Testis (tissue), 3 donors: ENCODE data around the gene EDC4. TPM values are rescaled to one million over a fixed set of nuclear protein-coding genes. Genes with fewer than 3 reads are reported as not detected.

Source experiments
- DNase-seq: peaks from one replicate; pipeline ENCODE4 v3.0.0-alpha.2; 2019
- H3K27ac ChIP-seq, 2 donors: fragments of 200-600 bp; sonication (generic); one replicate each; pipeline ENCODE4 v1.5.1; 2019
- H3K27me3 ChIP-seq: fragments of 200-600 bp; sonication (generic); one replicate; pipeline ENCODE4 v1.5.1; 2019
- H3K36me3 ChIP-seq: fragments of 200-600 bp; sonication (generic); one replicate; pipeline ENCODE4 v1.5.1; 2017; ENCODE audit warnings: low read depth; ENCODE audit errors: missing control alignments
- H3K4me1 ChIP-seq: fragments of 200-600 bp; sonication (generic); one replicate; pipeline ENCODE4 v1.5.1; 2019
- H3K4me3 ChIP-seq, 2 donors: fragments of 200-600 bp; sonication (generic); one replicate each; pipeline ENCODE4 v1.5.1; 2017 to 2019
- H3K9me3 ChIP-seq: fragments of 200-600 bp; sonication (generic); one replicate; pipeline ENCODE4 v1.5.1; 2017
- CTCF ChIP-seq, 3 experiments: fragments of 450-650 bp in 2 of 3; fragments of 200-600 bp in 1 of 3; sonication (generic) in 1 of 3; IDR thresholded peaks; one replicate each; pipeline ENCODE4 v1.5.1; 2016 to 2019; ENCODE audit warnings: antibody characterized with exemption in 3 of 3, mild to moderate bottlenecking in 2 of 3, moderate library complexity in 1 of 3
- POLR2A ChIP-seq: fragments of 450-650 bp; IDR thresholded peaks from one replicate; pipeline ENCODE4 v1.6.1; 2017; ENCODE audit warnings: antibody characterized with exemption, mild to moderate bottlenecking, moderate library complexity
- WGBS, 2 donors: methylation state at CpG; one replicate each; pipeline ENCODE4 v1.1.5; 2018; 5-methylcytosine and 5-hydroxymethylcytosine counted together
- intact Hi-C: fragments of 100-400 bp; cut with DNase I; formaldehyde crosslinking; loops from one replicate; pipeline ENCODE4 v1.15.1; 2023; ENCODE audit warnings: low total_unique reads
- polyA plus RNA-seq: library from polyadenylated mRNA; stranded (reverse); fragments of 350-450 nt; fragmentation: Illumina TruSeq; extraction: RNeasy Lipid Tissue Mini Kit (QIAGEN cat#74804); gene quantifications from one replicate; pipeline ENCODE4 v1.2.3, GENCODE V29; 2014; ENCODE audit warnings: low read depth, low replicate concordance; ENCODE audit not compliant: insufficient read depth
- total RNA-seq, 2 donors: library from RNA; depleted of rRNA; stranded (reverse); fragments of >200 nt; gene quantifications; one replicate each; pipeline ENCODE4 v1.2.3, GENCODE V29; 2016

Gene EDC4
- total and polyA plus RNA-seq, 3 donors from 2014 or later = 96.7 to 107 (median 106) TPM

DNA sequence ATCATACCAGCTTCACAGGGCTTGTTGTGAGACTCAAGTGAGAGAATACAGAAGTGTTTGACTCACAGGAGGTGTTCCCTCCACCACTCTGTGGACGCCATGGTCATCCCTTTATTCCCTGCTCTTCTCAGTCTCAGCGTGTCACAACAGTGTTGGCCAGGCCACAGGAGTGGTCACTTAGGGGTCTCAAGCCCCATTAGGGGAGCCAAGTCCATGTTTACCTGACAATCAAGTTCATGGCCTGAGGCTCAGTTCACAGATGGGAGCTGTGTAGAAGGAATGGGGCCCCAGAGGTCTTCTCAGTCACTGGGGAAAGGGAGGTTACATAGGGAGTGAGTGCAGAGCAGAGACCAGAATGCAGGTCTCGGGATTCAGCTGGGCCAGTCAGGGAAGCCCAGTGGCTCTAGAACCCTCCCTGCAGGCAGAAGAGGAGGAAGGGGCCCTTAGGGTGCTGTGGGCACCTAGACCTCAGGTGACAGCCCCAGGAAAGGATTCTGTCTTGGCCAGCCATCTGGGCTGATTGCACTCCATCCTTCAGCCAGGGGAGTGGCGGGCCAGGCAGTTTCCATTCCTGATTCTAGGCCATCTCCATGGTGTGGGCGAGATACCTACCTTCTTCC, 15.8 kb upstream of the EDC4 start:
- Histone ChIP-seq H3K36me3 (no peaks in the 10 kb centered on the region), H3K27ac (peak overlapping the region in 1 of 2 donors; percentile 37), H3K4me1 (peaks cover 28% of the 10 kb centered on the region), H3K4me3 (no peak overlapping the region), H3K27me3 (no peaks in the 10 kb centered on the region), H3K9me3 (no peaks in the 10 kb centered on the region)
- intact Hi-C loops = no loop called here
- TF ChIP-seq CTCF (IDR thresholded peaks at IDR 0.05) (no peak), POLR2A (no peak)
- DNase-seq = no peak
- WGBS, 2 donors = 84 to 89% methylated on average over 5 of the region's 5 CpGs

DNA sequence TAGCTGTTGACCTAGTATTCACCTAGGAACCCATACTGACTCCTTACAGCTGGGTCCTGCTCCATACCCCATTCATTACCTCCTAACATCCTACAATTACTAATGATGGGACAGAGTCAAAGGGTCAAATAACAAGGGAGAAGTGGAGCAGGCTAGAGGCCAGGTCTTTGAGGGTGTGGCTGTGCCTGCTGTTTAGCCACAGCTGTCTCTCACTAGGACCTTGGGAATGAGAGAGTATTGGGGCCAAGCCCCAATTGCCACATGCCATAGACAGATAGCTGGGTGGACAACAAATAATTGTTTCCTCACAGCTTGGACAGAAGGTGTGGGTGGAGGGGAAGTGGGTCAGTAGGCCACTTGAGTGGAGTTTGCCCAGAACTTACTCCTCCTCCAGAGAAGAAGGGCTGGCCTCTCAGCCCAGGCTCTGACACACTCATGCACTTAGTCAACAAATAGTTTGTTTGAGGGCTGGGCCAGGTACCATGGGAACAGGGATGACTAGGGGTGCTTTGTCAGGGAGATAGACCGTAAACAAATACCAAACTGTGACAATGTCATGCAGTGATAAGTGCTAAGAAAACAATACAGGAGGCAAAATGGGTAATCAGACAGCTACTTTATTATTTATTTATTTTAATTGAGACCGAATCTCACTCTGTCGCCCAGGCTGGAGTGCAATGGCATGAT, 15.2 kb upstream of the EDC4 start:
- whole genome bisulfite sequencing, 2 donors = 57 to 58% methylated on average over 3 of the region's 3 CpGs
- H3K4me3 ChIP-seq = no peak overlapping the region
- H3K4me1 ChIP-seq = peaks cover 33% of the 10 kb centered on the region
- H3K36me3 ChIP-seq = no peaks in the 10 kb centered on the region
- H3K9me3 ChIP-seq = no peaks in the 10 kb centered on the region
- intact Hi-C loops = no loop called here
- H3K27me3 ChIP-seq = no peaks in the 10 kb centered on the region
- peak; percentile 60 for DNase-seq
- H3K27ac ChIP-seq = peak overlapping the region in 1 of 2 donors; percentile 37
- no peak for TF ChIP-seq CTCF (IDR thresholded peaks at IDR 0.05)
- TF ChIP-seq POLR2A = no peak

GRCh38 chr16:67858500-67858899, 14.4 kb upstream of the EDC4 start:
- TF ChIP-seq POLR2A (no peak), CTCF (IDR thresholded peaks at IDR 0.05) (no peak)
- DNase-seq = no peak
- intact Hi-C loops = no loop called here
- Histone ChIP-seq H3K36me3 (no peaks in the 10 kb centered on the region), H3K4me1 (peaks cover 40% of the 10 kb centered on the region), H3K27me3 (no peaks in the 10 kb centered on the region), H3K4me3 (no peak overlapping the region), H3K9me3 (no peaks in the 10 kb centered on the region), H3K27ac (peak overlapping the region in 1 of 2 donors; percentile 3)
- 72 to 74% methylated on average over 4 of the region's 4 CpGs for WGBS, 2 donors

- H3K9me3 ChIP-seq = no peaks in the 10 kb centered on the region
- DNase-seq = no peak
- H3K36me3 ChIP-seq = no peaks in the 10 kb centered on the region
- no peak overlapping the region for H3K27ac ChIP-seq
- no peak overlapping the region for H3K4me3 ChIP-seq
- WGBS, 2 donors = 80 to 81% methylated on average over 2 to 8 of the region's 8 CpGs
- H3K27me3 ChIP-seq = no peaks in the 10 kb centered on the region
- intact Hi-C loops = no loop called here
- H3K4me1 ChIP-seq = peaks cover 47% of the 10 kb centered on the region
- no peak for TF ChIP-seq POLR2A
- no peak for TF ChIP-seq CTCF (IDR thresholded peaks at IDR 0.05)
Measured at GRCh38 chr16:67860589-67861398, 12.1 kb upstream of the EDC4 start.
